Middle frontal gyrus (tissue), 1 donor: ENCODE results near the gene GNB1L.

Source experiments
- DNase-seq: peaks from one replicate; pipeline ENCODE4 v3.0.0-alpha.2; 2015; ENCODE audit warnings: low spot score; ENCODE audit errors: extremely low spot score

Gene GNB1L

DNA sequence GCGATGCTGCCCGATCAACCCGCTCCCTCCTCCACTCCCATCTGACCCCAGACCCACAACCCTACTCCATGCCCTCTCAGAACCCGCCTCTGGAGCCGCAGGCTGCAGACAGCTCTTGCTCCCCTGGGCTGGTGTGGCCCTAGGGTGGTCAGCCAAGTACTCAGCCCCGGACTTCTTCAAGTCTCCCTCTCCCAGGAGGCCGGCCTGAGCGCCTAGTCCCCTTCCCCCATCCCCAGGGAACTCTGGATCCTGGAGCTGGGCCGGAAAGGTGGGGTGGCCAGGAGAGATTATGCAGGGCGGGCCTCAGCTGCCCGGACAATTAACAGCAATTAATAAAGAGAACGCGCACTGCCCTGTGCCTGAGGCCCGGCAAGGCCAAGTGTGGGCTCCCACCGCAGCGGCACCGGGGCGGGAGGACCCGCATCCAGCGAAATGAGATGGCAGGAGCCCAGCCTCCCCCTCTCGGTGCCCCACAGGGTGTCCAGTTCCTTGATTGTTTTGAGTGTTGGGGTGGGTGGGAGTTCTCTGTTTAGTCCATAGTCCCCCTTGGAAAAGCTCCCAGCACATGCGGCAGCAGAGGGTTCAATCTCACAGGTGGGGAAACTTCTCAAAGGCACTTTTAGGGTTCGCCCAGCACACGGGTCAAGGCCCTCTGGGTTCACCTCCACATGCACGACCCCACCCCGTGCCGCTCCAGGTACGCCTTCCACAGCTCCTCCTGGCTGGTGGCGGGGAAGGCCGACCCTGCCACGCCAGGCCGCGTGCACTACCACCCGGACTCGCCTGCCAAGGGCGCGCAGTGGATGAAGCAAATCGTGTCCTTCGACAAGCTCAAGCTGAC lies 91.0 kb downstream of the GNB1L start:
- no peak for DNase-seq

DNA sequence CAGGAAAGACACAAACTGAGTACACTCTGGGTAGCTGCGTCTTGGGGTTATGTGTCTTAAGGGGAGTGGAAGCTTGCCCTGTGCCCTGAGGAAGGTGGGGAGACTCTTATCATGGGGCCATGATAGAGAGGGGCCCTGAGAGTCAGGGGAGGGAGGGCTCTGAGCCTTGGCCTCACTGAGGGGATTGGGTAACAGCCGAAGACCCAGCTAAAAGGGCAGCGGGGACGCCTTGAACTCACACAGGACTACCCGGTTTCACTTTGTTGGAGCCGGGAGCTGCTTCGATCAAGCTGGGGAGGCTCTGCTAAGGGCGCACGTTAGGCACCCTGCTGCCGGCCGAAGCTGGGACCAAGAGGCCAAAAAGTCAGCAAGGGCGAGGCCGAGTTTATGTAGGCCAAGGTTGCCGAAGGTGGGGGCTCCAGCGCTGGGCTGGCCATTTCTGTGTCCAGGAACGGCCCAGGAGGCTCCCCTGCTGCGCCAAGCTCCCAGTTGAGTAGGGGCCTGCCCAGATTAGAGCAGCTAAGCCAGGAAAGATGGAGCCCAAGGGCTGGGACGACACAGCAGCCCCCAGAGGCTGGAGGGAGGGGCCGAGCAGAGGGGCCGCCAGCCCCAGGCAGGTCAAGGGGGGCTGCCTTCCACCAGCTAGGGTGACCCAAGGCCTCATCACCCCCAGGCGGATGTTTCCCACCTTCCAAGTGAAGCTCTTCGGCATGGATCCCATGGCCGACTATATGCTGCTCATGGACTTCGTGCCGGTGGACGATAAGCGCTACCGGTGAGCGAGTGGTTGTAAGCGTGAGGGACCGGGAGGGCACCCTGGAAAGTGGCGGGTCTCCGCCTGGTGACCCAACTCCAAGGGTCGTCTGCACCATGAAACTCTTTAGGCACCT lies 91.9 kb downstream of the GNB1L start:
- no peak for DNase-seq

DNA sequence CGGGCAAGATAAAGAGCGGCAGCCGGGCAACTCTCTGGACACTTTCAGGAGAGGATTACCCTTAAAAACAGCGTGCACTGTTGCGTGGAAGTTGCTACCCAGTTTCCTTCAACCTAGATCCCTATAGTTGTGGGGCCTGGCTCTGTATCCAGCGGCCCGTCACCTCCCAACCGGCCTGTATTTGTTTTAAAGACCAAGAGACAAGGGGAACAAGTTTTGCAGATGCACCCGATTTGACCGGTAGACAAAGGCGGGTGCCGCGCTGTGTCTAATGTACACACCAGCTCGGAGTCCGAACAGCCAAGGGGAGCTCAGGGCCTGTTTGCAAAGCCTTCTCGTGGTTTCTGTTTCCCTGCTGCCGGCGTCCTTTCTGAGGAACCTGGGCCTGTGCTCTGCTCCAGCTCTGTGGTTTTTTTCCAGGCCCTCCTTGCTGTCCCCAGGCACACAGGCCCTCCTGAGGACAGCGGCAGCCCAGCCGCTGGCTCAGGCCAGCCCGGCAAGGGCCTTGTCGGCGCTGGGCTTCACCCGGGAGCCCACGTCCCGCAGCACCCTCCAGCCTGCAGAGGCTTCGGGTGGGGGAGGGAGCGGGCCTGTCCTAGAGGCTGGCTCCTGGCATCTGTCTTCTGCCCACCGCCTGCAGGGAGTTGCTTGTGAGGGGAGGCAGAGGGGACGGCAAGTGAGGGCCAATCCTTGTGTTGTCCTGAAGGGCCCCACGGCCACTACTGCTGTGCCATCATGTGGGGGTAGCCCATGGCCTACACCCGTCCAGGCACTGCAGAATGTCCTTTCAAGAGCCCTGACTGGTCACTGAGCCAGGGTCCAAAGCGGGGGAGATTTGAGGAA lies 92.7 kb downstream of the GNB1L start:
- no peak for DNase-seq

DNA sequence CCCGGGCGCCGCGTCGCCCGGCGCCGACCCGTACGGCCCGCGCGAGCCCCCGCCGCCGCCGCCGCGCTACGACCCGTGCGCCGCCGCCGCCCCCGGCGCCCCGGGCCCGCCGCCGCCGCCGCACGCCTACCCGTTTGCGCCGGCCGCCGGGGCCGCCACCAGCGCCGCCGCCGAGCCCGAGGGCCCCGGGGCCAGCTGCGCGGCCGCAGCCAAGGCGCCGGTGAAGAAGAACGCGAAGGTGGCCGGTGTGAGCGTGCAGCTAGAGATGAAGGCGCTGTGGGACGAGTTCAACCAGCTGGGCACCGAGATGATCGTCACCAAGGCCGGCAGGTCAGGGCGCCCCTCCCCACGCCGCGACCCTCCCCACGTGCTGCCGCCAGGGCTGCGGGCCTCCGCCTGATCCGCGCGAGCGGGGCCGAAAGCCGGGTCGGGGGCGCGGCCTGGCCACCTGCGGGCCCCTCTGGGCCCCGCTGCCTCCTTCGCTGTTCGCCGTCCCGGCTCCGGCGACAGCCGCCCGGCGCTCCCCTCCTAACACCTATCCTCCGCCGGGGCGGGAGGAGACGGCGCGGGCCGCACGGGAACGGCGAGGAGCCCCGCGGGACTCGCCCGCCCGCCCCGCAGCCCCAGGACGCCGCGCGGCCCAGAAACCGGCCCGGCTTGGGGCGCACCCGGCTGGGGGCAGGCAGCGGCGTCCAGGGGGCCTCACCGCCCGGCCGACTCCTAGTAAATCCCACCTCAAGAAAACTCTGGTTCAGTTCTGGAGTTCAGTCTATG lies 93.5 kb downstream of the GNB1L start:
- no peak for DNase-seq

DNA sequence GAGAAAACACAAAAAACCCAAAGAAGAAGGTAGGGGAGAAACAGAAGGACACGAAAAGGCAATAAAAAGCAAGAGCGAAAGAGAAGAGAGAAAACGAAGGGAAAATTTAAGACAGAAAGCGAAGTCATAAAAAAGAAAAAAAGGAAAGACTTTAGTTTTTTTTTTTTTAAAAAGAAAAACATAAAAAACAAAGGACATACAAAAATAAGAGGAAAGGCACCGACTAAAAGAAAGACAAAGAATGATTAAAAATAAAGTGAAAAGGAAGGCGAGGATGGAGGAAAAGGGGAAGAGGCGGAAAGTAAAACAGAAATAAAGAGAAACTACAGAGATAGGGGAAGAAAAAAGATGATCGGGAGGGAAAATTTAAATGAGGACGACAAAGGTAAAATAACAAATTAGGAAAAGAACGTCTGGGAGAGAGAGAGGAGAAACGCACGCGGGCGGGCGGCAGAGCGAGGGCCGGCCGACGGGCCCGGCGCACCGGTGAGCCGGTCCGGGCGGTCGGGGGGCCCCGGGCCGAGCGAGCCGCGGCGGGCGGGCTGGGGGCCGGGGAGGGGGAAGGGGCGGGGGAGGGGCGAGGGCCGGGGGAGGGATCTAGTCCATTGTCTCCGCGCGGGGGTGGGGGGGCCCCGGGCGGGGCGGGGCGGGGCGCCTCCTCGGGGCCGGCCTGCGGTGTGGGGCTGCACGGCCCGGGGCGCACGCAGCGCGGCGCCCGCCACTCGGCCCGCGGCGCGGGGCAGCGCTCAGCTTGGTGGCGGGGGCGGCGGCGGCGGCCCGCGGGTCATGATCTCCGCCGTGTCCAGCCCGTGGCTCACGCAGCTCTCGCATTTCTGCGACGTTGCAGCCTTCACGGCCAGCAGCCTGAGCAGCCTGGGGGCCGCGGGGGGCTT lies 94.4 kb downstream of the GNB1L start, which contains the start of gene TBX1:
TSS of gene TBX1 (plus strand) at position 721 of the 893 bp plus-strand sequence. CDS start at position 787, 66 bp downstream.
- DNase-seq = no peak

DNA sequence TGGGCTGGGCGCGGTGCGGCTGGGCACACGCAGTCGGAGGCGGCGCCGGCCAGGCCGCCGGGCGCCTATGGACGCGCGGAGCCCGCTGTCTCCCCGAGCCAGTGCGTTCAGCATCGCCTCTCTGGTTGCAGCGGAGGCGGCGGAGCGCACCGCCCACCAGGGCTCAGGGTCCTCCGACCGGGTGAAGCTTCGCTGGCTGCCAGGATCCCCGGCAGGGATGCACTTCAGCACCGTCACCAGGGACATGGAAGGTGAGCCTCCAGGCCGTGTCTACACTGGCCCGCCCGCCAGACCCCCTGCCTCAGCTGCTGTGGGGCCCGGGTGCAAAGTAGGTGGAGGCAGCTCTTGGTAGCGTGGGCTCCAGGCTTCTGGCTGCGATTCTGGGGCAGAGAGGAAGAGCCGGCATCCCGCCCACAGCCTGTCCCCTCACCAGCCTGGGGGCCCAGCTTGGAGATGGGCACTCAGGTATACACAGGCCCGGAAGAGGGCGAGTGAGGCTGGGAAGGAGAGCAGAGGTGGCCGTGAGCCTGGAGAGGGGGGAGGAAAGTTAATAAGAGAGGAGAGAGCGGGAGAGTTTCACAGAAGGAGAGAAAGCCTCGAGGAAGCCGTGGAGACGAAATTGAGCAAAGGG lies 95.1 kb downstream of the GNB1L start:
- no peak for DNase-seq

DNA sequence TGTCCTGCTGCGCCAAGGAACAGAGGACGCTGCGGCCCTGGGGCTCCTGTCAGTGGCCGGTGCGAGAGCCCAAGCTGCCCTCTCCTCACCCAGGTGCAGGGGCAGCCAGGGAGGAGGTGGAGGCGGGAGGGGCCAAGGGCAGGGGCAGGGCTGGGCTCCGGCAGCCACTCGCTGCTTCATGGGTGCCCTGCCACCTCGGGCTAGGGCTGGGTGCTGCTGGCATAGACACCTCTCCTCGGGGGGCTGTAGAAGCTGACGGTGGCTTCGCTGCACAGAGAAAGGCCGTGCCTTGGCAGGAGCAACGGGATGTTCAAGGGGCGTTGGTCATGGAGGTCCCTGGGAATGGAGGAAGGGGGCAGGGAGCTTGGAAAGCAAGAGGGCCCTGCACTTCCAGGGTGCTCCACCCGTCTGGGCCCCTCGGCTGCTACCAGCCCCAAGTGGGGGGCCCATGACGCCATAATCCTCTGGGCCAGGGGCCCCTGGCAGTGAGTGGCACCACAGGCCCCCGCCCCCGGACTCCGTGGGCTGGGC lies 95.7 kb downstream of the GNB1L start:
- DNase-seq = no peak

DNA sequence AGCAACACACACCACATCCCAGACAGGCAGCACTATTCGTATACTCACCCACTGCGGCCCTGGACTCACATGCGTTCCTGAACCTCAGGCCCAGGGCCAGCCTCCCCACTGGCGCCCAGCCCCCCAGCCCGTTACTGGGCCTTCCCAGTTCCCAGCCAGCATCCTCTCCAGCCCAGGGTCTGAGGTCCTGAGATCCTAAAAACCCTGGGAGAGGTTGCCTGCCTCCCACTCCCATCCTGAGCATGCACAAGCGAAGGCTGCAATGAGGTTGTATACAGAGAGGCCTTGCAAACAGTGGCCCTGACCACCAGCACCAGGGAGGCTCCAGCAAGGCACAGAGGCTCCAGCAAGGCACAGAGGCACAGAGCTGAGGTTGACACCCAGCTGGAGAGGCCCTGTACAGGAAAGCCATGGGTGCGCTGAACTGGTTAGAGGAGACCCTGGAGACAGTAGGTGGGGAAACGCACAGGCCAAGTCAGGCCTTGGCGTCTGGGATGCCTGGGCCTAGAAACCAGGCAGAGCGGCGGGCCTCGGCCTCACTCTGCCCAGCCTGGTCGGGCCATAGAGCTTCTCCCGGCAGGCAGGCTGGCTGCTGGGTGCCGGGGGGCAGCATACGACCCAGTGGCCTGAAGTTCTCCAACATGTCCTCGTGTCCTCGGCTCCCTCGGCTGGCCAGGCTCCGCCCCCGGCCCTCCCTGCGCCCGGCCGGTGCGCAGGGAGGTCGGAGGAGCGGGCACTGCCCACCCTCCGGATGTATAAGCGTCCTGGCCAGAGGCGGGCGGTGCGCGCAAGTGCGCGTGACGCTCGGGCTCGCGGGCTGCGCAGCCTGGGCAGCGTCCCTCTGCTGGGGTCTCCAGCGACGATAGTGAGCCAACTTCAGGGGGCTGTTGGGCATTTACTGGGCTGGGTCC lies 96.4 kb downstream of the GNB1L start:
- no peak for DNase-seq

DNA sequence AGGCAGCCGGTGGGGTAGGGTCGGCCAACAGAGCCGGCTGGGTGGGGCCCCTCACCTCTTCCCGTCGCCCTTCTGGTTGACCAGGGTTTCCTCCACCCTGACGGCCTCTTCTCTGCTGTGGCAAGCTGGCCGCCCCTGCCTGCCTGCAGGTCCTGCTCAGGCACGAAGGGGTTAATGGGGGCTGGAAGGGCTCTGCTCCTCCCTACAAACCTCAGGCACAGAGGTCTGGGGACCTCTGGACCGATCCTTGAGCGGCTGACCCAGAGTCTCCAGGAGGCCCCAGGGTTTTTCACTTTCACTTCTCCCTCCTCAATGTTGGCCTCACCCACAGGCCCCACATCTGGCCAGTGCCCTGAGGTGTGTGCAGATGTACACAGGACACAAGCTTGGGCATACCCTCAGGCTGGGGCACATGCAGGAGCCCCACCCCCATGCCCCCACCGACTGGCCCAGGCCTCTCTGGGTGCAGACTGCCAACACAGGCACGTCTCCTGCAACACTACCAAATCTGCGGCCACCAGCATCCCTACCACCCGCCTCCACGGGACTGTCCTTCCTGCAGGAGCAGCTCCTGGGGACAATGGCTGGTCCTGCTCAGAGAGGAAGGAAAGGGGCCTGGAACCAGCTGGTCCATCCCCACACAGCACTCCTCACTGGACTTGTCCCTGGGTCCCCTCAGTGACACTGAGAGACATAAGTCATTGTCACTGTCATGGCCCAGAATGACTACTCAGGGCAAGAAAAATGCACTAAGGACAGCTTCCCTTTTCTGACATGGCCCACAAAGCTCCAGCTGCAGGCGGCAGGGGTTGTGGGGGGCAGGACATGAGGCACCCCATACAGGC lies 97.3 kb downstream of the GNB1L start:
- no peak for DNase-seq

DNA sequence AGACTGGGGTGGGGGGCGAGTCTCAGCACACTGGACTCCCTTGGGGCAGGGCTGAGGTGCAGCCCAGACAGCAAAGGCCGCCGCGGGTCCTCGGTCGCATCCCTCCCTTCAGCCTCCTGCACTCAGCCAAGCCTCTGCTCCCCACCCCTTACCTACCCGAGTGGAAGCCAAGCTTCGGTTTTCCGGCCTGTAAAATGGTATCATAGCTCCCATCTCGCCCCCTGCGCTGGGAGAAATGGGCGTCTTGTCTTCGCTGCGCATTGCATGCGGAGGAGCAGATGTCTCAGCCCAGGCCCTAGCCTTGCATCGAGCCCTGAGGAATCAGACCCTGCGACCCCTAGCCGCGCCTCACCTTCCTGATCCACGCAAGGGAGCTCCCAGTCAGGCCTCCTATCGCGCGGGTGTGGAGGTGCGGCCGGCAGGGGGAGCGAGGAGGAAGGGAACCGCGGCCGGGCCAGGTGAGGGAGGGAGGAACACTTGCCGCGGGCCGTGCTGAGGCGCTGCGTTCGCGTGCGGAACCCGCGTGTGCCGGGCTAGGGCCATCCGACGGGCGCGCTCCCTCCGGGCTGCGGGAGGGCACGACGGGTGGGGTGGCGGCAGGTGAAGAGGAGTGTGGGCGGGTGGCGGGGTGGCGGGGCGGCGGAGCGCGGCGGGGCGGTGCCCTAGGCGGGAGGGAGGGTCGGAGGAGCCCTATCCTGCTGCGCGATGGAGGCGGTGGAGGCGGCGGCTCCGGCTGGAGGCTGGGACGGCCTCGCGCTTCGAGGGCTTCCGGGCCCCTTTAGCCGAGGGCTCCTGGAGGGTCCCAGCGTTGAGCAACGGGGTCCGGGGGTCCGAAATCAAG lies 98.2 kb downstream of the GNB1L start:
- no peak for DNase-seq

DNA sequence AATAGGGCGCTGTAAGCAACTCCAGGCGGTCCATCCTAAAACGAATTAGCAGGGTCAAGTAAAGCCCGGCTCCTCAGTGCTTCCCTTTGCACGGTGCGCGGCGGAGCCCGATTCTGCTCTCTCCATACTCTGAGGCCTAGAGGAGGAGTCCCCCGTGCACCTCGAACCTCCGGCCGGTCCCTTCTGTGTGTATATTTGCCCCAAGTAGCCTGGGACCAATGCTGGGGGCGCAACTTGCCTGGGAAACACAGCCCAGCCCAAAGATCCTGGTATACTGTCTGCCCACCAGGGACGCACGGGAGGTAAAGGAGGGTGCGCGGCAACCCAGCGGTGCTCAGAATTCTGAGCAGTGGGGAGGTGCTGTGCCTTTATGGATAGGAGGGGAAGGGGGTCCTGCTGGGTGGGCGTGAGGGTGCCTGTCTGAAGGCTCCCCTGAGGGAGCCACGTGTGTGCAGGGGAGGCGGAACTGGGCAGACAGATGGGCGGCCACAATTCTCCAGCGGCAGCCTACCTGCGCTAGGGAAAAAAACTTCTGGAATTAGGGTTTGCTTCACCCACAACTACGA lies 98.9 kb downstream of the GNB1L start:
- DNase-seq = no peak

DNA sequence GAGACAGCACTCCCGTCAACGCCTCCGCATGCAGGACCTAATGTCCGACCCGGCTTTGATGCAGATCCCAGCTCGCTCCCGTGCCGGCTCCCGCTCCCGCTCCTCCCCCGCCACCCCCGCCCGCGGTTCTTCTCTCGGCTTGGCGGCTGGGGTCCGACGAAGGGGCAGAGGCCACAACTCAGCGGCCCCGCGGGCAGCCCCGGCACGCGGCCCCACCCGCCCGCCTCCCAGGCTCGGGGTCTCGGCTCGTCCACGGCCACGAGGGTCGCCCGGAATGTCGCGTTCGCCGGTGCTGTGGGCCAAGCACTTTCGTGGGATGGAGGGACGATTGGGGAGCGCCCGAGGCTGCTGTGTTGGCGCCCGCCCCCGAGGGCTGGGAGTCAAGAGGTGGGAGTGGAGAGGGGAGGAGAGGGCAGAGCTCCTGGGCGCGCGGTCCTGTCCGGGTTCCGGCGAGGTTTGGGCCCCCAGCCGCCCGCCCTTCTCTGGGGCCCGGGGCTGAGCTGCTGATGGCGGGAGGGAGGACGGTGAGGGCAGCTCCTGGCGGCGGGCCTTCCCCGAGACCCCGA lies 99.4 kb downstream of the GNB1L start:
- no peak for DNase-seq

DNA sequence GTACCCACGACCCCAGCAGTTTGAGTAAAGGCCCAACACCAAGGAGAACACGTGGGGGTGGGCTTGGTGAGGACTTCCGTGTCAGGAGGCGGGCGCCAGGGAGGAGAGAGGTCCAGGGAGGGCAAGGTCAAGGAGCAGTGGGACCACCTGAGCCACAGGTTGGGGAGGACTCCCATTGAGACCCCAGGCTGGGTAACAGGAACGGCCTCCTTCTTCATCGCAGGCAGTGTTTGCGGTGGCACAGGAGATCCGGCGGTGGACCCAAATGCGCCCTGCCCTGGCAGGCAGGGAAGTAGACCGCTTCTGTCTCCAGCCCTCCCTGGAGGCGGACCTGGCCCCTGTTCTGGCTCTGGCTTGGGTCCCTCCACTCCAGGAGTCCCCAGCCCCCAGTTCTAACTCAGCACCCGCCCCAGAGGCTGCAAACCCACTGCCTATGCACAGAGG lies 100.0 kb downstream of the GNB1L start:
- no peak for DNase-seq

DNA sequence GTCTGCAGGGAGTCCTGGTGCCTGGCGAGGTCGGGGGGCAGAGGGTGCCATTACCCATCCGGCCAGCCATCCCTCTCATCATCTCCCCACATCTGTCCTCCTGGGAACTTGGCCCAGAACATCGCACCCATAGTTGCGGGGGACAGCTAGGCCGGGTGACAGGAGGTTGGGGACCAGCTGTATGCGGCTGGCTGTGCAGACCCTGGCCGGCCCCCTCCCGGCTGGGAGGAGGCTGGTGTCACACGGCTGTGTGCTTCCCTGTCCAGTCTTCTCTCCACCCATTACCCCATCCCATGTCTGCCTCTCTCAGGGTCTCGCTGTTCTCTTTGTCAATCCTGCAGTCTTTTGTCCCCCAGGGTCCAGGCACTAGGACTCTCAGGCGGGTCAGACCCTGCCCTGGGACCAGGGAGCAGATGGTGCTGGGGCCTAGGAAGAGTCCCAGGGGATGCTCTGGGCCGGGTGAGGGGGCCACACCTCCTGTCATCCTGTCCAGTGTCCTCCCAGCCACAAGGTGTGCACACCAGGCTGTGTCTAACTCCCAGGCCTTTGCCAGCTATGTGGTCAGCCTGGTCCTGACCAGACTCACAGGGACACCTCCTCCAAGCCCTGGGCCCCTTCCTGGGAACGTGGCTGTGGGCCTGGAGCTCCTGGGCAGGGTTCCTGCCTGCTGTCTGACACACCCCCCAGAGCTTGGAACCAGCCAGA lies 100.5 kb downstream of the GNB1L start:
- no peak for DNase-seq
